Measurements from ENCODE around the gene CTDSP2.

DNA sequence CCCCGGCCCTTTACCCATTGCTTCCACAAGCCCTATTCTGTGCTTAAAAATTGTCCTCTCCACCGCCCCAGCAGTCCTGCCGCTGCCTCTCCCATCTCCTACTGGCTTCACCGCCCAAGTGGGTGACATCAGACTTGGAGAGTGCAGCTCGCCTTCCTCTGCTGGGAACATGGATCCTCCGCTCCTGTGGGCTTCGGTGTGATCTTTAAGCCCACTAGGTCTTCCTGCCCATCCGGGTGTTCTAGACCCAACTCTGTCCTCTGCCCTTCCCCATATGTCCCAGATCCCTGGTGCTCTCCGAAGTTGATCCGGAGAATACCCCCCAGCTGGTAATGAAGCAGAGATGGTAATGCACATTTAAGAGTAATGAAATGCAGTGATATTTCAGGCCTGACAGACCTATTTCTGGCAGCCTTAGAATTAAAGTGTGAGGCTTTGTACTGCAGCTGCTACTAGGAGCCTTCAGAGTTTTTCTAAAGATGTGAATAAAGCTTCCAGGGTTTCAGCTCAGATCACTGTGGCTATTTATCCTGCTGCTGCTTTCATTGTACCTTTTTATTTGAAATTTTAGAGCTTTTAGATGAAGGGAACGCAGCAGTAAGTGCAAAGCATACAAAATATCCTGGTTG is 22.9 kb upstream of the CTDSP2 start:
- TF ChIP-seq, protein P1, sequence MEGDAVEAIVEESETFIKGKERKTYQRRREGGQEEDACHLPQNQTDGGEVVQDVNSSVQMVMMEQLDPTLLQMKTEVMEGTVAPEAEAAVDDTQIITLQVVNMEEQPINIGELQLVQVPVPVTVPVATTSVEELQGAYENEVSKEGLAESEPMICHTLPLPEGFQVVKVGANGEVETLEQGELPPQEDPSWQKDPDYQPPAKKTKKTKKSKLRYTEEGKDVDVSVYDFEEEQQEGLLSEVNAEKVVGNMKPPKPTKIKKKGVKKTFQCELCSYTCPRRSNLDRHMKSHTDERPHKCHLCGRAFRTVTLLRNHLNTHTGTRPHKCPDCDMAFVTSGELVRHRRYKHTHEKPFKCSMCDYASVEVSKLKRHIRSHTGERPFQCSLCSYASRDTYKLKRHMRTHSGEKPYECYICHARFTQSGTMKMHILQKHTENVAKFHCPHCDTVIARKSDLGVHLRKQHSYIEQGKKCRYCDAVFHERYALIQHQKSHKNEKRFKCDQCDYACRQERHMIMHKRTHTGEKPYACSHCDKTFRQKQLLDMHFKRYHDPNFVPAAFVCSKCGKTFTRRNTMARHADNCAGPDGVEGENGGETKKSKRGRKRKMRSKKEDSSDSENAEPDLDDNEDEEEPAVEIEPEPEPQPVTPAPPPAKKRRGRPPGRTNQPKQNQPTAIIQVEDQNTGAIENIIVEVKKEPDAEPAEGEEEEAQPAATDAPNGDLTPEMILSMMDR (IDR thresholded peaks at IDR 0.05), result no peak
- no peak for TF ChIP-seq POLR2A (IDR thresholded peaks at IDR 0.05)

Measured in sigmoid colon (tissue), 3 donors.